Prostate gland (tissue), 2 donors: ENCODE results near the gene HS6ST3.

ENCODE experiments used
- POLR2AphosphoS5 ChIP-seq: sonication (generic); formaldehyde crosslinking; IDR thresholded peaks from one replicate; pipeline ENCODE4 v1.6.1; 2017; ENCODE audit warnings: antibody characterized with exemption
- TF ChIP-seq, protein P1 (sequence below), 4 experiments: fragments of 200-600 bp in 2 of 4; fragments of 450-650 bp in 2 of 4; sonication (generic) in 2 of 4; IDR thresholded peaks; 1 replicate in 3 of 4; 2 replicates in 1 of 4; pipeline ENCODE4 v1.5.1; 2016 to 2019; ENCODE audit warnings: antibody characterized with exemption in 4 of 4, mild to moderate bottlenecking in 2 of 4, moderate library complexity in 2 of 4

DNA sequence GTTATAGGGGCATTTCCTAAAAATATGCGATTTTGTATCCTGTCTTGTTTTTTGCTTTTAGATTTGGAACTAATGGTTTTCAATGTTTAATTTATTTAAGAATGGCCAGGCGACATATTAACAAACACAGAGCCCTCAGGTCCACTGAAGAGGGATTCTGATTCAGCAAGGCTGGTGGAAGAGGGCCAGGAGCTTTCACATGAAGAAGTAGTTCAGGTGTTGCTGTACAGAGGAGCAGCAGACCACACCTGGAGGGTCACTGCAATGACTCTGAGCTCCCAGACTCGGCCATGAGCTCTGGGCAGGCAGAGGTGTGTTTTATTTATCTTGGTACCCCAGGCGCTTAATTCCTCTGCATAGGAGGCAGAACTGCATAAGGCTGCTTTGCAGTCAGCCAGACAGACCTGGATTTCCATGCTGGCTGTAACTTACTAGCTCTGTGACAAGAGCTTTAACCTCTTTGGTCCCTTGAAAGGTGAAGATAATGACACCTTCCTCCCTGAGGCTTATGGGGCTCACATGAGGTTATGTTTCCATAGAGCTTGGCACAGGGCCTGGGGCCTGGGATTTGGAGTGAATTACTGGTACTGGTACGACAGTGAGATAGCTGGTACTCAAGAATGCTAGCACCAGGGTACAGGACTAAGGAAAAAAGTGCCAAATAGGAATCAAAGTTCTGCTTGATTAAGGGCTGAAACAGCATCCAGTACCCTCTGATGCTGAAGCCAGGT, 719.6 kb downstream of the HS6ST3 start:
- TF ChIP-seq POLR2AphosphoS5: no peak
- TF ChIP-seq, protein P1, sequence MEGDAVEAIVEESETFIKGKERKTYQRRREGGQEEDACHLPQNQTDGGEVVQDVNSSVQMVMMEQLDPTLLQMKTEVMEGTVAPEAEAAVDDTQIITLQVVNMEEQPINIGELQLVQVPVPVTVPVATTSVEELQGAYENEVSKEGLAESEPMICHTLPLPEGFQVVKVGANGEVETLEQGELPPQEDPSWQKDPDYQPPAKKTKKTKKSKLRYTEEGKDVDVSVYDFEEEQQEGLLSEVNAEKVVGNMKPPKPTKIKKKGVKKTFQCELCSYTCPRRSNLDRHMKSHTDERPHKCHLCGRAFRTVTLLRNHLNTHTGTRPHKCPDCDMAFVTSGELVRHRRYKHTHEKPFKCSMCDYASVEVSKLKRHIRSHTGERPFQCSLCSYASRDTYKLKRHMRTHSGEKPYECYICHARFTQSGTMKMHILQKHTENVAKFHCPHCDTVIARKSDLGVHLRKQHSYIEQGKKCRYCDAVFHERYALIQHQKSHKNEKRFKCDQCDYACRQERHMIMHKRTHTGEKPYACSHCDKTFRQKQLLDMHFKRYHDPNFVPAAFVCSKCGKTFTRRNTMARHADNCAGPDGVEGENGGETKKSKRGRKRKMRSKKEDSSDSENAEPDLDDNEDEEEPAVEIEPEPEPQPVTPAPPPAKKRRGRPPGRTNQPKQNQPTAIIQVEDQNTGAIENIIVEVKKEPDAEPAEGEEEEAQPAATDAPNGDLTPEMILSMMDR (IDR thresholded peaks at IDR 0.05): no peak
